PC-3 (cell line): ENCODE data around the gene BCHE. TPM values are rescaled to one million over a fixed set of nuclear protein-coding genes. Genes with fewer than 3 reads are reported as not detected.

Experiments
- ATAC-seq: fragments of 200-7000 bp; cut with Tn5 transposase; 2 replicates; pipeline ENCODE4 v1.9.1; 2020; ENCODE audit warnings: mild to moderate bottlenecking, moderate library complexity
- BruUV-seq: library from RNA; stranded (reverse); fragments of 400-500 nt; replicated peaks from 2 replicates; lab custom pipeline; 2021; lab: Mats Ljungman, UMichigan
- CTCF ChIA-PET: fragments of 300-600 bp; sonication (Branson Sonifier 250); formaldehyde crosslinking; loops from one replicate; lab custom pipeline; 2022; ENCODE audit warnings: antibody characterized with exemption; lab: Charles Lee
- POLR2A ChIA-PET: fragments of 300-600 bp; sonication (Branson Sonifier 250); formaldehyde crosslinking; loops from one replicate; lab custom pipeline; 2022; ENCODE audit warnings: antibody characterized with exemption; ENCODE audit not compliant: unreplicated experiment; lab: Charles Lee
- DNase-seq: peaks from one replicate; pipeline ENCODE4 v3.0.0-alpha.2; 2015
- H2AFZ ChIP-seq: fragments of 300-600 bp; sonication (generic); 2 replicates; pipeline ENCODE4 v1.6.0; 2016; ENCODE audit warnings: antibody characterized with exemption, low read length
- H3F3A ChIP-seq: fragments of 300-600 bp; sonication (generic); one replicate; pipeline ENCODE4 v1.6.0; 2017; ENCODE audit warnings: antibody characterized with exemption, low read length, control low read depth, mild to moderate bottlenecking; ENCODE audit not compliant: unreplicated experiment
- H3K27ac ChIP-seq: fragments of 300-600 bp; sonication (generic); 2 replicates; pipeline ENCODE4 v1.5.1; 2016; ENCODE audit warnings: mild to moderate bottlenecking, low read length
- H3K27me3 ChIP-seq: fragments of 300-600 bp; sonication (generic); 2 replicates; pipeline ENCODE4 v1.6.1; 2016; ENCODE audit warnings: low read length, mixed read lengths
- H3K36me3 ChIP-seq: fragments of 300-600 bp; sonication (generic); 2 replicates; pipeline ENCODE4 v1.6.1; 2016; ENCODE audit warnings: low read depth, mixed run types, low read length, mixed read lengths
- H3K4me1 ChIP-seq: fragments of 300-600 bp; sonication (generic); 2 replicates; pipeline ENCODE4 v1.5.1; 2016; ENCODE audit warnings: low read length; ENCODE audit not compliant: insufficient read depth
- H3K4me2 ChIP-seq: fragments of 300-600 bp; sonication (generic); 2 replicates; pipeline ENCODE4 v1.6.0; 2016; ENCODE audit warnings: low read length
- H3K4me3 ChIP-seq: fragments of 300-600 bp; sonication (generic); 2 replicates; pipeline ENCODE4 v1.5.1; 2016; ENCODE audit warnings: mild to moderate bottlenecking, low read length, mixed read lengths
- H3K79me2 ChIP-seq: fragments of 300-600 bp; sonication (generic); 2 replicates; pipeline ENCODE4 v1.6.1; 2017; ENCODE audit warnings: low read length, mixed read lengths
- H3K9ac ChIP-seq: fragments of 300-600 bp; sonication (generic); 2 replicates; pipeline ENCODE4 v1.6.0; 2016; ENCODE audit warnings: mild to moderate bottlenecking, low read length
- H3K9me2 ChIP-seq: fragments of 300-600 bp; sonication (generic); replicated peaks from 2 replicates; pipeline ENCODE4 v1.6.1; 2016; ENCODE audit warnings: mixed run types, low read length, mixed read lengths
- H3K9me3 ChIP-seq: fragments of 300-600 bp; sonication (generic); 2 replicates; pipeline ENCODE4 v1.6.1; 2016; ENCODE audit warnings: low read length, mixed read lengths
- H4K20me1 ChIP-seq: fragments of 300-600 bp; sonication (generic); 2 replicates; pipeline ENCODE4 v1.6.1; 2016; ENCODE audit warnings: low read length, mixed read lengths
- EZH2 ChIP-seq: fragments of 300-600 bp; sonication (generic); IDR thresholded peaks from one replicate; pipeline ENCODE4 v1.6.1; 2017; ENCODE audit warnings: antibody characterized with exemption, mild to moderate bottlenecking, low read length; ENCODE audit not compliant: unreplicated experiment
- EZH2phosphoT487 ChIP-seq: fragments of 300-600 bp; sonication (generic); IDR thresholded peaks from 2 replicates; pipeline ENCODE4 v1.6.1; 2018; ENCODE audit warnings: mild to moderate bottlenecking, antibody characterized with exemption, low read length, borderline replicate concordance
- intact Hi-C: fragments of 100-400 bp; cut with micrococcal nuclease; formaldehyde crosslinking; loops from 2 replicates; pipeline ENCODE4 v1.9.0; 2023
- total RNA-seq: library from RNA; depleted of rRNA; stranded (reverse); fragments of >200 nt; gene quantifications from 2 replicates; pipeline ENCODE4 v1.2.3, GENCODE V29; 2014
- TF ChIP-seq, protein P1 (sequence below): fragments of 300-600 bp; sonication (generic); conservative IDR thresholded peaks from 2 replicates; pipeline ENCODE4 v1.5.1; 2017; ENCODE audit warnings: antibody characterized with exemption, low read depth, mild to moderate bottlenecking, low read length

The BCHE gene
- total RNA-seq, 1 experiment from 2014 or later, result 0.18 TPM

DNA sequence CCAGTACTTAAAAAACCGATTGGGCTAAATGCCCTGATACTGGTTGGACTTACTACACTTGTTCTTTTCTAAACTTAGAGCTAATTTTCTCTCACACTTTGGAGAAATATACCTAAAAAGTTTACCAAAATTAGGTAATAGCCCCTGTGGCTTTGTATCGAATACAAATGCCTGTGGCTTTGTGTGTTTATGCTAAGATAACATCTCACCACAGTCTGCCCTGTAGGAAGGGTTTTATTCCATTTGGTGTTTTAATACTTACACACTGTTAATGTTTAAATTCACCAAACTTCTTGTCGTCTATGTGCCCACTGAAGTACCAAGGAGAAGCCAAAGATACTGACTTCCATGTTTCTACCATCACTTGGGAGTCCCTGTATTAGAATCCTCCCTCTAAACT is 66.4 kb downstream of the BCHE start:
- ChIA-PET POLR2A (no interaction called here), CTCF (no interaction called here)
- H3K4me2 ChIP-seq, result no peak overlapping the region
- no peaks in the 10 kb centered on the region for H3K9me2 ChIP-seq
- H4K20me1 ChIP-seq, result no peaks in the 10 kb centered on the region
- H3K27me3 ChIP-seq, result no peaks in the 10 kb centered on the region
- no peak overlapping the region for H2AFZ ChIP-seq
- H3K79me2 ChIP-seq, result no peaks in the 10 kb centered on the region
- intact Hi-C loops, result no loop called here
- H3K36me3 ChIP-seq, result no peaks in the 10 kb centered on the region
- BruUV-seq, result no TSS peak
- TF ChIP-seq EZH2, result no peak
- TF ChIP-seq, protein P1, sequence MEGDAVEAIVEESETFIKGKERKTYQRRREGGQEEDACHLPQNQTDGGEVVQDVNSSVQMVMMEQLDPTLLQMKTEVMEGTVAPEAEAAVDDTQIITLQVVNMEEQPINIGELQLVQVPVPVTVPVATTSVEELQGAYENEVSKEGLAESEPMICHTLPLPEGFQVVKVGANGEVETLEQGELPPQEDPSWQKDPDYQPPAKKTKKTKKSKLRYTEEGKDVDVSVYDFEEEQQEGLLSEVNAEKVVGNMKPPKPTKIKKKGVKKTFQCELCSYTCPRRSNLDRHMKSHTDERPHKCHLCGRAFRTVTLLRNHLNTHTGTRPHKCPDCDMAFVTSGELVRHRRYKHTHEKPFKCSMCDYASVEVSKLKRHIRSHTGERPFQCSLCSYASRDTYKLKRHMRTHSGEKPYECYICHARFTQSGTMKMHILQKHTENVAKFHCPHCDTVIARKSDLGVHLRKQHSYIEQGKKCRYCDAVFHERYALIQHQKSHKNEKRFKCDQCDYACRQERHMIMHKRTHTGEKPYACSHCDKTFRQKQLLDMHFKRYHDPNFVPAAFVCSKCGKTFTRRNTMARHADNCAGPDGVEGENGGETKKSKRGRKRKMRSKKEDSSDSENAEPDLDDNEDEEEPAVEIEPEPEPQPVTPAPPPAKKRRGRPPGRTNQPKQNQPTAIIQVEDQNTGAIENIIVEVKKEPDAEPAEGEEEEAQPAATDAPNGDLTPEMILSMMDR, result no peak
- no peak for TF ChIP-seq EZH2phosphoT487
- no peaks in the 10 kb centered on the region for H3F3A ChIP-seq
- no peaks in the 10 kb centered on the region for H3K9me3 ChIP-seq
- no peaks in the 10 kb centered on the region for H3K4me1 ChIP-seq
- DNase-seq, result no peak
- H3K4me3 ChIP-seq, result no peak overlapping the region
- no peak for ATAC-seq
- no peak overlapping the region for H3K9ac ChIP-seq
- no peak overlapping the region for H3K27ac ChIP-seq

DNA sequence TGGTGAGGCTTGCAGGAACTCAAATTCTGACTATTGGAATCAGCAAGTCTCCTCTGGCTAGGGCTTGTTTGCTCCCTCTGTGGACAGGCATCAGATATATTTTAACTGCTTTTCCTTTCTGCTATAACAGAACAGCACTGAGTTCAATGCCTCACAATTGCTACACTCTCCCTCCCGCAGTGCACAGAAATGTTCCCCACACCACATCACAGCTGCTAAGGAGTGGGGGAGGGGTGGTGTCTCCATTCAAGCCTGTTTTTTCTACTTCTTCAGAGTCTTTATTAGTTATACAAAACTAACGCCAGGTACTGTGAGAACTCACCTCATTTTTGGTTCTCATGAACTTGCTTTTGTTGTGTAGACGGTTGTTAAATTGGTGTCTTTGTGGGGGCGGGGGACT is 68.5 kb downstream of the BCHE start:
- Histone ChIP-seq H3K9me2 (no peaks in the 10 kb centered on the region), H3F3A (no peaks in the 10 kb centered on the region), H3K9me3 (no peaks in the 10 kb centered on the region), H3K4me1 (no peaks in the 10 kb centered on the region), H4K20me1 (no peaks in the 10 kb centered on the region), H3K27me3 (no peaks in the 10 kb centered on the region), H3K36me3 (no peaks in the 10 kb centered on the region), H3K9ac (no peak overlapping the region), H2AFZ (no peak overlapping the region), H3K27ac (no peak overlapping the region), H3K79me2 (no peaks in the 10 kb centered on the region), H3K4me2 (no peak overlapping the region), H3K4me3 (no peak overlapping the region)
- TF ChIP-seq, protein P1, result no peak
- TF ChIP-seq EZH2phosphoT487 (no peak), EZH2 (no peak)
- ATAC-seq (no peak), DNase-seq (no peak)
- intact Hi-C loops, result no loop called here
- ChIA-PET POLR2A (no interaction called here), CTCF (no interaction called here)
- no TSS peak for BruUV-seq

DNA sequence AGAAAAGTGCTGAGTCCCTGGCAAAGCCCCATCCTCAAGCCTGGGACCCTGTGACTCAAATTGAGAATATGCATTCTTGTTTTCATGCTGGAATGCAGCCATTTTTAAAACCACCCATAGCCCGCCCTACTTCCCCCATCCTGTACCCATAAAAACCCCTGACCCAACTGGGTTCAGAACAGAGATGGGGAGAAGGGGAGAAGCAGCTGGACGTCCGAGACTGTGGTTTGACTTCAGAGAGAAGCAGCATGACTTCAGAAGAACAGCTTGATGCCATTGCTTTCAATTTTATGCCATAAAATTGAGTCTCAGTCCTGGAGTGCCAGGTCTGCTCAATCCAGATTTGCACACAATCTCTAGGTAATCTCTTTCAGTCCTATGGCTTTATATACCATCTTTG is 78.2 kb downstream of the BCHE start:
- H3K4me3 ChIP-seq, result no peak overlapping the region
- H3K36me3 ChIP-seq, result no peaks in the 10 kb centered on the region
- no peak for ATAC-seq
- no peak overlapping the region for H3K9ac ChIP-seq
- H3K9me2 ChIP-seq, result no peaks in the 10 kb centered on the region
- ChIA-PET POLR2A (no interaction called here), CTCF (no interaction called here)
- H3K4me2 ChIP-seq, result no peak overlapping the region
- no peaks in the 10 kb centered on the region for H3K9me3 ChIP-seq
- no peak for TF ChIP-seq EZH2
- TF ChIP-seq, protein P1, result no peak
- TF ChIP-seq EZH2phosphoT487, result no peak
- no TSS peak for BruUV-seq
- DNase-seq, result no peak
- H3K27me3 ChIP-seq, result no peaks in the 10 kb centered on the region
- H3K4me1 ChIP-seq, result peaks cover 22% of the 10 kb centered on the region
- H4K20me1 ChIP-seq, result no peaks in the 10 kb centered on the region
- H2AFZ ChIP-seq, result no peak overlapping the region
- no peak overlapping the region for H3K27ac ChIP-seq
- intact Hi-C loops, result no loop called here
- no peaks in the 10 kb centered on the region for H3K79me2 ChIP-seq
- H3F3A ChIP-seq, result peaks cover 5% of the 10 kb centered on the region
